Sigmoid colon (tissue), 7 donors: ENCODE measurements around the gene SUPT6H. TPM values are rescaled to one million over a fixed set of nuclear protein-coding genes. Genes with fewer than 3 reads are reported as not detected.
A peak's percentile ranks its signal among the peaks of the same experiment; 100 is the strongest.

Source experiments
- DNase-seq: peaks from one replicate; pipeline ENCODE4 v3.0.0-alpha.2; 2019
- H3K27ac ChIP-seq, 4 donors: fragments of 200-600 bp; sonication (generic); one replicate each; pipeline ENCODE4 v1.5.1; 2016 to 2019; ENCODE audit warnings: mild to moderate bottlenecking in 1 of 4
- H3K27me3 ChIP-seq, 3 donors: fragments of 200-600 bp; sonication (generic); one replicate each; pipeline ENCODE4 v1.5.1; 2019; ENCODE audit warnings: mild to moderate bottlenecking in 1 of 3
- H3K36me3 ChIP-seq, 4 donors: fragments of 200-600 bp; sonication (generic); one replicate each; pipeline ENCODE4 v1.5.1; 2016 to 2019
- H3K4me1 ChIP-seq, 4 donors: fragments of 200-600 bp; sonication (generic); one replicate each; pipeline ENCODE4 v1.5.1; 2017 to 2019
- H3K4me3 ChIP-seq, 4 donors: fragments of 200-600 bp; sonication (generic); one replicate each; pipeline ENCODE4 v1.5.1; 2017 to 2019; ENCODE audit warnings: mild to moderate bottlenecking in 2 of 4, moderate library complexity in 1 of 4
- H3K9me3 ChIP-seq, 4 donors: fragments of 200-600 bp in 3 of 4; sonication (generic) in 3 of 4; one replicate each; pipeline versions ENCODE4 v1.5.1 to v1.6.1; 2013 to 2019
- CTCF ChIP-seq, 4 experiments: fragments of 450-650 bp in 3 of 4; fragments of 200-600 bp in 1 of 4; IDR thresholded peaks; one replicate each; pipeline ENCODE4 v1.5.1; 2016 to 2019; ENCODE audit warnings: antibody characterized with exemption in 4 of 4, mild to moderate bottlenecking in 3 of 4, moderate library complexity in 2 of 4
- EP300 ChIP-seq, 4 donors: sonication (generic); formaldehyde crosslinking; IDR thresholded peaks; one replicate each; pipeline ENCODE4 v1.6.1; 2017; ENCODE audit warnings: antibody characterized with exemption in 4 of 4
- POLR2A ChIP-seq, 2 donors: fragments of 450-650 bp; IDR thresholded peaks; one replicate each; pipeline ENCODE4 v1.6.1; 2016; ENCODE audit warnings: antibody characterized with exemption in 2 of 2, mild to moderate bottlenecking in 2 of 2, moderate library complexity in 2 of 2
- POLR2AphosphoS5 ChIP-seq, 4 donors: sonication (generic); formaldehyde crosslinking; IDR thresholded peaks; one replicate each; pipeline ENCODE4 v1.6.1; 2017; ENCODE audit warnings: antibody characterized with exemption in 4 of 4
- WGBS, 2 donors: extraction: QIAGEN DNeasy Blood & Tissue Kit; methylation state at CpG; one replicate each; pipeline ENCODE4 v1.1.7; 2013; 5-methylcytosine and 5-hydroxymethylcytosine counted together
- intact Hi-C: fragments of 100-400 bp; cut with DNase I; formaldehyde crosslinking; loops from one replicate; pipeline ENCODE4 v1.15.1; 2023
- polyA plus RNA-seq, 3 donors: library from polyadenylated mRNA; stranded (reverse); fragments of 200-250 nt; gene quantifications; one replicate each; pipeline ENCODE4 v1.2.3, GENCODE V29; 2013
- total RNA-seq, 4 donors: library from RNA; depleted of rRNA; stranded (reverse); fragments of >200 nt; gene quantifications; one replicate each; pipeline ENCODE4 v1.1.0, GENCODE V29; 2016
- donor health status: healthy with polysubstance abuse.
- donor health status: Bipolar disorder and iron deficiency.
- donor health status: healthy.

Gene SUPT6H
- total and polyA plus RNA-seq, 7 donors = 12.0 to 75.6 (median 49.0) TPM

- H3K4me3 ChIP-seq = no peak overlapping the region
- no peaks in the 10 kb centered on the region for H3K9me3 ChIP-seq
- TF ChIP-seq POLR2A (IDR thresholded peaks at IDR 0.05) = no peak
- TF ChIP-seq POLR2AphosphoS5 (IDR thresholded peaks at IDR 0.05) = peak in 1 of 4 donors; percentile 25
- no peaks in the 10 kb centered on the region for H3K27me3 ChIP-seq
- intact Hi-C loops = no loop called here
- 83 to 86% methylated on average over 10 of the region's 10 CpGs for WGBS, 2 donors
- peaks cover 11 to 32% (median 19%) of the 10 kb centered on the region in 4 donors for H3K36me3 ChIP-seq
- H3K4me1 ChIP-seq = peaks cover 0 to 9% (median 4%) of the 10 kb centered on the region in 4 donors
- no peak overlapping the region for H3K27ac ChIP-seq
- DNase-seq = no peak
These were observed 43.8 kb downstream of the SUPT6H start for GRCh38 chr17:28705728-28706334.

GRCh38 chr17:28706471-28707338 is 44.7 kb downstream of the SUPT6H start:
- intact Hi-C loops = no loop called here

GRCh38 chr17:28707339-28707720 is 45.3 kb downstream of the SUPT6H start:
- H3K27ac ChIP-seq = no peak overlapping the region
- no peak for DNase-seq
- TF ChIP-seq POLR2A (IDR thresholded peaks at IDR 0.05) (no peak), EP300 (IDR thresholded peaks at IDR 0.05) (no peak), CTCF (IDR thresholded peaks at IDR 0.05) (no peak), POLR2AphosphoS5 (IDR thresholded peaks at IDR 0.05) (no peak)
- intact Hi-C loops = no loop called here
- no peak overlapping the region for H3K4me3 ChIP-seq
- WGBS, 2 donors = 90 to 91% methylated on average over 2 of the region's 2 CpGs
- no peaks in the 10 kb centered on the region for H3K9me3 ChIP-seq
- H3K27me3 ChIP-seq = no peaks in the 10 kb centered on the region
- H3K4me1 ChIP-seq = peaks cover 0 to 18% (median 13%) of the 10 kb centered on the region in 4 donors
- H3K36me3 ChIP-seq = peaks cover 1 to 17% (median 8%) of the 10 kb centered on the region in 4 donors

More at GRCh38 chr17:28706471-28707338, 44.7 kb downstream of the SUPT6H start:
- Histone ChIP-seq H3K27ac (no peak overlapping the region), H3K4me3 (no peak overlapping the region), H3K9me3 (no peaks in the 10 kb centered on the region), H3K36me3 (peaks cover 5 to 24% (median 11%) of the 10 kb centered on the region in 4 donors), H3K4me1 (peaks cover 0 to 12% (median 7%) of the 10 kb centered on the region in 4 donors), H3K27me3 (no peaks in the 10 kb centered on the region)
- WGBS, 2 donors = 61 to 75% methylated on average over 6 to 7 of the region's 7 CpGs
- no peak for DNase-seq
- TF ChIP-seq EP300 (IDR thresholded peaks at IDR 0.05) (no peak), POLR2A (IDR thresholded peaks at IDR 0.05) (no peak), POLR2AphosphoS5 (IDR thresholded peaks at IDR 0.05) (no peak), CTCF (IDR thresholded peaks at IDR 0.05) (no peak)

- Histone ChIP-seq H3K4me3 (peak overlapping the region; percentile 54 to 62 (median 60)), H3K27ac (peak overlapping the region; percentile 92 to 94 (median 92)), H3K36me3 (peaks cover 0 to 25% (median 16%) of the 10 kb centered on the region in 4 donors), H3K9me3 (no peaks in the 10 kb centered on the region), H3K4me1 (peaks cover 0 to 27% (median 20%) of the 10 kb centered on the region in 4 donors), H3K27me3 (no peaks in the 10 kb centered on the region)
- 1% methylated on average over 74 of the region's 74 CpGs for WGBS, 2 donors
- TF ChIP-seq POLR2A (IDR thresholded peaks at IDR 0.05) (peak; percentile 65 to 81), POLR2AphosphoS5 (IDR thresholded peaks at IDR 0.05) (peak; percentile 67 to 90 (median 84)), CTCF (IDR thresholded peaks at IDR 0.05) (no peak), EP300 (IDR thresholded peaks at IDR 0.05) (no peak)
- DNase-seq = peak; percentile 94
- intact Hi-C loops = loop anchor here (5.0 kb wide), 2 partner anchors 49 to 64 kb away; partner anchors contain the start of genes BLTP2, SDF2 and SUPT6H
These were observed 49.1 kb downstream of the SUPT6H start for GRCh38 chr17:28710861-28711722.
